Neural progenitor cell (in vitro differentiated cells): ENCODE measurements around the gene NEURL1B. TPM values are rescaled to one million over a fixed set of nuclear protein-coding genes. Genes with fewer than 3 reads are reported as not detected.

ENCODE experiments used
- DNase-seq: peaks from one replicate; pipeline ENCODE4 v3.0.0-alpha.2; 2016; ENCODE audit warnings: low spot score
- H2AFZ ChIP-seq: fragments of 200-600 bp; sonication (generic); replicated peaks from 2 replicates; pipeline ENCODE4 v1.6.1; 2016; ENCODE audit warnings: antibody characterized with exemption
- H3F3A ChIP-seq: fragments of 200-600 bp; sonication (generic); 2 replicates; pipeline ENCODE4 v1.6.1; 2016; ENCODE audit warnings: antibody characterized with exemption, low read depth
- H3K27ac ChIP-seq: fragments of 200-600 bp; sonication (generic); 2 replicates; pipeline ENCODE4 v1.5.1; 2016; ENCODE audit warnings: mild to moderate bottlenecking
- H3K27me3 ChIP-seq: fragments of 200-600 bp; sonication (generic); 2 replicates; pipeline ENCODE4 v1.6.1; 2016; ENCODE audit warnings: mild to moderate bottlenecking, moderate library complexity
- H3K36me3 ChIP-seq: fragments of 200-600 bp; sonication (generic); 2 replicates; pipeline ENCODE4 v1.5.1; 2016
- H3K4me1 ChIP-seq: fragments of 200-600 bp; sonication (generic); 2 replicates; pipeline ENCODE4 v1.6.1; 2016; ENCODE audit warnings: mixed run types
- H3K4me2 ChIP-seq: fragments of 200-600 bp; sonication (generic); 2 replicates; pipeline ENCODE4 v1.6.1; 2016
- H3K4me3 ChIP-seq: fragments of 200-600 bp; sonication (generic); 2 replicates; pipeline ENCODE4 v1.5.1; 2016
- H3K79me2 ChIP-seq: fragments of 200-600 bp; sonication (generic); 2 replicates; pipeline ENCODE4 v1.6.1; 2016; ENCODE audit warnings: low read depth
- H3K9ac ChIP-seq: fragments of 200-600 bp; sonication (generic); 2 replicates; pipeline ENCODE4 v1.6.1; 2016
- H3K9me3 ChIP-seq: fragments of 200-600 bp; sonication (generic); 2 replicates; pipeline ENCODE4 v1.5.1; 2016; ENCODE audit warnings: low read depth
- H4K20me1 ChIP-seq: fragments of 200-600 bp; sonication (generic); 2 replicates; pipeline ENCODE4 v1.6.1; 2016; ENCODE audit warnings: low read depth
- H3K27ac Mint-ChIP-seq: 3 replicates; pipeline ENCODE4 v1.8.0; 2021; ENCODE audit warnings: mixed read lengths
- H3K27me3 Mint-ChIP-seq: 2 replicates; pipeline ENCODE4 v1.8.0; 2022; ENCODE audit warnings: low read depth, mild to moderate bottlenecking, inconsistent platforms, moderate library complexity, mixed read lengths; ENCODE audit not compliant: insufficient read depth
- H3K36me3 Mint-ChIP-seq: 3 replicates; pipeline ENCODE4 v1.8.0; 2021; ENCODE audit warnings: mixed read lengths
- H3K4me1 Mint-ChIP-seq: 3 replicates; pipeline ENCODE4 v1.8.0; 2021; ENCODE audit warnings: mixed read lengths
- H3K4me3 Mint-ChIP-seq: 3 replicates; pipeline ENCODE4 v1.8.0; 2021; ENCODE audit warnings: mild to moderate bottlenecking, moderate library complexity, mixed read lengths
- H3K9me3 Mint-ChIP-seq: 3 replicates; pipeline ENCODE4 v1.8.0; 2020; ENCODE audit warnings: mixed read lengths
- CTCF ChIP-seq: fragments of 200-600 bp; sonication (generic); IDR thresholded peaks from 2 replicates; pipeline ENCODE4 v1.5.1; 2017; ENCODE audit warnings: antibody characterized with exemption, mild to moderate bottlenecking
- EZH2 ChIP-seq: fragments of 200-600 bp; sonication (generic); IDR thresholded peaks from 2 replicates; pipeline ENCODE4 v1.6.1; 2017; ENCODE audit warnings: antibody characterized with exemption, mild to moderate bottlenecking, moderate library complexity
- EZH2phosphoT487 ChIP-seq: fragments of 200-600 bp; sonication (generic); IDR thresholded peaks from 2 replicates; pipeline ENCODE4 v1.6.1; 2017; ENCODE audit warnings: antibody characterized with exemption
- total RNA-seq: library from RNA; depleted of rRNA; stranded (reverse); fragments of >200 nt; gene quantifications from 2 replicates; pipeline ENCODE4 v1.2.3, GENCODE V29; 2015; ENCODE audit warnings: low replicate concordance

The NEURL1B gene
- total RNA-seq, 1 donor from 2014 or later, result 12.1 TPM

GRCh38 chr5:172726966-172727365 is 85.9 kb downstream of the NEURL1B start:
- TF ChIP-seq CTCF (no peak), EZH2phosphoT487 (no peak), EZH2 (no peak)
- no peaks in the 10 kb centered on the region for H3K36me3 ChIP-seq
- no peaks in the 10 kb centered on the region for H3K79me2 ChIP-seq
- H4K20me1 ChIP-seq, result no peaks in the 10 kb centered on the region
- peaks cover 25% of the 10 kb centered on the region for H3K27me3 ChIP-seq
- Mint-ChIP-seq H3K27ac (no peak overlapping the region), H3K36me3 (no peaks in the 10 kb centered on the region), H3K9me3 (no peaks in the 10 kb centered on the region), H3K4me3 (no peak overlapping the region), H3K4me1 (peaks cover 9% of the 10 kb centered on the region), H3K27me3 (peaks cover 8% of the 10 kb centered on the region)
- no peak for DNase-seq
- H3F3A ChIP-seq, result no peaks in the 10 kb centered on the region
- H3K4me1 ChIP-seq, result no peaks in the 10 kb centered on the region
- H2AFZ ChIP-seq, result no peak overlapping the region
- no peak overlapping the region for H3K27ac ChIP-seq
- no peak overlapping the region for H3K4me2 ChIP-seq
- H3K4me3 ChIP-seq, result no peak overlapping the region
- H3K9me3 ChIP-seq, result no peaks in the 10 kb centered on the region
- H3K9ac ChIP-seq, result no peak overlapping the region

- no peaks in the 10 kb centered on the region for H3K9me3 ChIP-seq
- H4K20me1 ChIP-seq, result no peaks in the 10 kb centered on the region
- H3K4me1 Mint-ChIP-seq, result peaks cover 3% of the 10 kb centered on the region
- peaks cover 19% of the 10 kb centered on the region for H3K27me3 ChIP-seq
- H3K36me3 ChIP-seq, result no peaks in the 10 kb centered on the region
- H3K9me3 Mint-ChIP-seq, result no peaks in the 10 kb centered on the region
- no peaks in the 10 kb centered on the region for H3K36me3 Mint-ChIP-seq
- H3K4me3 ChIP-seq, result no peak overlapping the region
- peaks cover 8% of the 10 kb centered on the region for H3K27me3 Mint-ChIP-seq
- H3K4me1 ChIP-seq, result no peaks in the 10 kb centered on the region
- H3K27ac Mint-ChIP-seq, result no peak overlapping the region
- no peak for TF ChIP-seq CTCF
- TF ChIP-seq EZH2, result no peak
- no peak for TF ChIP-seq EZH2phosphoT487
- DNase-seq, result no peak
- H3K4me2 ChIP-seq, result no peak overlapping the region
- no peaks in the 10 kb centered on the region for H3K79me2 ChIP-seq
- no peak overlapping the region for H3K4me3 Mint-ChIP-seq
- no peaks in the 10 kb centered on the region for H3F3A ChIP-seq
- H3K9ac ChIP-seq, result no peak overlapping the region
- no peak overlapping the region for H3K27ac ChIP-seq
- no peak overlapping the region for H2AFZ ChIP-seq
Observed at GRCh38 chr5:172727551-172727950, 86.5 kb downstream of the NEURL1B start.

- no peak overlapping the region for H3K27ac ChIP-seq
Observed at GRCh38 chr5:172728481-172729241, 87.6 kb downstream of the NEURL1B start.

More at GRCh38 chr5:172728481-172729241, 87.6 kb downstream of the NEURL1B start:
- no peak for DNase-seq
- Histone ChIP-seq H2AFZ (no peak overlapping the region), H3K4me2 (no peak overlapping the region), H4K20me1 (no peaks in the 10 kb centered on the region), H3F3A (no peaks in the 10 kb centered on the region), H3K4me3 (no peak overlapping the region), H3K27me3 (peaks cover 10% of the 10 kb centered on the region), H3K4me1 (no peaks in the 10 kb centered on the region), H3K9ac (no peak overlapping the region), H3K79me2 (no peaks in the 10 kb centered on the region), H3K9me3 (no peaks in the 10 kb centered on the region), H3K36me3 (no peaks in the 10 kb centered on the region)
- H3K4me1 Mint-ChIP-seq, result peaks cover 7% of the 10 kb centered on the region
- H3K36me3 Mint-ChIP-seq, result no peaks in the 10 kb centered on the region
- no peak overlapping the region for H3K4me3 Mint-ChIP-seq
- H3K27me3 Mint-ChIP-seq, result peaks cover 9% of the 10 kb centered on the region
- TF ChIP-seq CTCF, result no peak
- no peak for TF ChIP-seq EZH2phosphoT487
- no peak for TF ChIP-seq EZH2
- H3K9me3 Mint-ChIP-seq, result no peaks in the 10 kb centered on the region
- no peak overlapping the region for H3K27ac Mint-ChIP-seq
